GM18873 (cell line): ENCODE results near the gene ICE2.

ENCODE experiments used
- ATAC-seq: cut with Tn5 transposase; IDR thresholded peaks from one replicate; pipeline ENCODE4 v1.9.1; 2021; ENCODE audit warnings: mild to moderate bottlenecking, moderate library complexity, moderate number of reproducible peaks; ENCODE audit not compliant: unreplicated experiment, low FRiP score

Gene ICE2, protein sequence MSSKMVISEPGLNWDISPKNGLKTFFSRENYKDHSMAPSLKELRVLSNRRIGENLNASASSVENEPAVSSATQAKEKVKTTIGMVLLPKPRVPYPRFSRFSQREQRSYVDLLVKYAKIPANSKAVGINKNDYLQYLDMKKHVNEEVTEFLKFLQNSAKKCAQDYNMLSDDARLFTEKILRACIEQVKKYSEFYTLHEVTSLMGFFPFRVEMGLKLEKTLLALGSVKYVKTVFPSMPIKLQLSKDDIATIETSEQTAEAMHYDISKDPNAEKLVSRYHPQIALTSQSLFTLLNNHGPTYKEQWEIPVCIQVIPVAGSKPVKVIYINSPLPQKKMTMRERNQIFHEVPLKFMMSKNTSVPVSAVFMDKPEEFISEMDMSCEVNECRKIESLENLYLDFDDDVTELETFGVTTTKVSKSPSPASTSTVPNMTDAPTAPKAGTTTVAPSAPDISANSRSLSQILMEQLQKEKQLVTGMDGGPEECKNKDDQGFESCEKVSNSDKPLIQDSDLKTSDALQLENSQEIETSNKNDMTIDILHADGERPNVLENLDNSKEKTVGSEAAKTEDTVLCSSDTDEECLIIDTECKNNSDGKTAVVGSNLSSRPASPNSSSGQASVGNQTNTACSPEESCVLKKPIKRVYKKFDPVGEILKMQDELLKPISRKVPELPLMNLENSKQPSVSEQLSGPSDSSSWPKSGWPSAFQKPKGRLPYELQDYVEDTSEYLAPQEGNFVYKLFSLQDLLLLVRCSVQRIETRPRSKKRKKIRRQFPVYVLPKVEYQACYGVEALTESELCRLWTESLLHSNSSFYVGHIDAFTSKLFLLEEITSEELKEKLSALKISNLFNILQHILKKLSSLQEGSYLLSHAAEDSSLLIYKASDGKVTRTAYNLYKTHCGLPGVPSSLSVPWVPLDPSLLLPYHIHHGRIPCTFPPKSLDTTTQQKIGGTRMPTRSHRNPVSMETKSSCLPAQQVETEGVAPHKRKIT

DNA sequence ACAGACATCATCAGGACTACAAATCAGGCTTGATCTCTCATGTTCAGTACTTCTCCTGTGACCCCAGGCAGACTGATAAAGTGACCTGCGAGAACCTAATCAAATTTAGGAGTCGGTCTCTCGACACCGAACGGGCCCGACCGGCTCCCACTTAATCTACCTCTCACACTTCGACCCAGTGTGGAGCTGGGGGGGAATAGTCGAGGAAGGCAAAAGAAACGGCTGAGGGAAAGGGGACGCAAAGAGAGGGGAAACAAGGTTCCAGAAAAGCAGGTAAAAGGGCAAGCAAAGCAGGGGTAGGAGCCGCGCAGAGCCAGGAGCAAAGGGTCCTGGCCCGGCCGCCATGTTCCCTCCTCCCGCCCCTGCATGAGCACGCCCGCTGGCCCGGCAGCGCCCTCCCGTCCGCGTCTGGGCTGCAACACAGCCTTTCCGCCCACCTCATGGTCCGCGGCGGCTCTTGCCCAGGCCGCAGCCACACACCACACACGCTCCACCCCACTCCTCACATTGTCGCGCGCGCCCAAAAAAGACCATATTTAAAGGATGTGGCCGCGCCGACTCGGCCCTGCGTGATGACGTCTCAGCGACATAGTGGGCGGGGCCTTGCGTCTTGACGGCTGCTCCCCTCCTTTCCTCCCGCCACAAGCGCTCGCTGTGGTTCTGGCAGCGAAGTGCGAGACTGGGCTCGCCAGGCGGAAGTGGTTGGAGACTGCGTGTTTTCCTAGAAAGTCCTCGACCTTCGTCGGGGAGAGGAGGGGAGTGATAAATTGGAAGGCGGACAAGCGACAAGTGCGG lies at the start of gene ICE2:
TSS of gene ICE2 (minus strand) at position 577 of the 795 bp plus-strand sequence. CDS start 1,165 bp downstream, outside the sequence.
- peak; percentile 82 for ATAC-seq

DNA sequence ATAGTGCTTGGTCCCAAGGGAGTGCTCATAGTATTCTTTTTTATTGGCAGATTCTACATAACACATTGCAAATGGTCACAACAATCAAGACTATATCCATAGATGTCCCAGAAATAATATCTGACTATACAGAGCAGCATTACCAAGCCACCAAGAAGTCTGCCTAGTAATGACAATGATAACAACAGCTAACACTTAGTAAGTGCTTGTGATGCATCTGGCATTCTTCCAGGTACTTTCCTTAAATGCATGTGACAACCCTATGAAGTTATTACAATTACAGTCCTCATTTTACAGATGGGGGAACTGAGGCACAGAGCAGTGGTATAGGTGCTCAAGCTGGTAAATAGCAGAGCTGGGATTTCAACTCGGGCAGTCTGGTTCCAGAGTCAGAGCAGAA lies 49.6 kb upstream of the ICE2 start:
- ATAC-seq, result no peak

DNA sequence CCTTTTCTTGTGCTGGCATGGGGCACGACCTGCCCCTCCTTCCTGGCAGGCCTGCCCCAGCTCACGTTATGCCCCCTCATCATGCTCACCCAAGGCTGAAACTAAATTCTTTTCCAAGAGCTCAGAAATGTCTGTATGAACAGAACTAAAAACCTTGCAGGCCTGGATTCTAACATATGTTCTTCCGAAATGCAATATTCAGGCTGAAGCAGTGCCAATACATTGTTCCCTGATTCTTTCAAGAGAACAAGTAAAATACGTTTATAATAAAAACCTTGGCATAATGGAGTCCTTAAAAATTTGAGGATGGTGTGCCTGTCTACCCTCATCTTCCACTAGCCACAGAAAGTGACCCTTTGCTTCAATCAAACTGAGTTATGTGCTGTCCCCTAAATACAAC lies 48.5 kb upstream of the ICE2 start:
- no peak for ATAC-seq

DNA sequence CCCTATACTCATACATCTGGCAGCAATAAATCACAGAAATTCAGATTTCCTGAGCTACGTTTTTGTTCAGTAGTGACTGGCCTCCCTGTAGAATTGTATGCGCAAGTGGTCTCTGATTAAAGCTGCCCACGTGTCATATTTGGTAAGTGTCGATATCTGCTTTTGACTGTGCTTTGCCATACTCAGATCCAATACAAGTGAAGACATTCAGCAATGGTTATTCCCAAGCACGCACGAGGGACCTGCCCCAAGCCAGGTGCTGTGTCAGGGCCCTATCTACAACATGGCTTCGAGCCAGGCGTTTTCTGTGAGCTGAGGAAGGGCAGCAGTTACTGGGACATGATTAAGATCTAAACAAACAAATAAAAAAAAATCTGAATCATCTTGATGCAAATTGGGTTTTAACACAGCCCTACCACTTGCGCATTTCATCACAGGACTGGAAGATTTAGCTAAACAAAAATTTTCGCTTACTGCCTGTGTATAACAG lies 47.2 kb upstream of the ICE2 start:
- no peak for ATAC-seq

DNA sequence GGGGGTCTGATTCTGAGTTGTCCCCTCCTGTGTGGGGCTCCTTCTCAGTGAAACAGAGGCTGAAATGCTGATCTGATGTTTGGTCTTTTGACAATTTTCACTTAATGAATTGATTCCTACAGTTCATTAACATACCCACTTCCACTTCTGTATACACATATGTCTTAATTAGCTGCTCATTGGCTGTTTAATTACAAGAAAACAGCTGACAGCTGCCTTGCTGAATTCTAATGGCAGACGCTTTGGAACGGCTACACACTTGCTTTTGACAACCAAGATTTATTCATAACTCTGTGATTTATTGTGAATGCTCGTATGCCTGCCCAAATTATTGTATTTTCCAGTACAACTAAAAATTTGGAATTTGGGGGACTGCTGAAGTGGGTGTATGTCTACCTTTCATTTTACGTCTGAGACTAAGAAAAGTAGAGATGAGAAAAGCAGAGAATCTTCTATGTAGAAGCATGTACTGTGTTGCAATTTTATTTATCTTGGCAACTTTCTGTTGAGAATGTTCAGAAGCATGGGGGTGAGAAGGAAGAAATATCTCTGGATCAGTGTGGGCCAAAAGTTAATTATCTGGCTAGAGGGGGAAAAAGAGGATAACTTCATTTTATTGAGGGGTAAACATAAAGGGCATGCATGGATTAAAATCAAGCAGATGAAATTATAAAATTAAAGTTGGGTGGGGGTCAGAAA lies 46.5 kb upstream of the ICE2 start:
- no peak for ATAC-seq

DNA sequence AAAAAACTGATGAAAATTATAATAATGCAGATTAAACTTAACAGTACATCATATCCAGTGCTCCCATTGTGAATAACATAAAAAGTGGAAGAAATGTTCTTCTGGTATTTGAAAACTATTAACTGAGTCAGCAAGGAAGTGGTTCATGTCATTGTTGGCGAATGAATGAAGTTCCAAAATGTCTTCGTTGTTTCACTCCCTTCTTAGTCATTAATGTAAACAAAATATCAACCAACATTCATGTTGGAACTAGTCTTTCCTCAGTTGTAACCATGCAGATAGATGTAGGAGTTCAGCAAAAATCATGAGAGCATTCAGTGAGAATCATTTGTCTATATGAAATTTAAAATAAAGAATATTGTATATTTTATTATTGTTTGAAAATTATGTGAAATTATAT lies 44.1 kb upstream of the ICE2 start:
- ATAC-seq, result no peak

DNA sequence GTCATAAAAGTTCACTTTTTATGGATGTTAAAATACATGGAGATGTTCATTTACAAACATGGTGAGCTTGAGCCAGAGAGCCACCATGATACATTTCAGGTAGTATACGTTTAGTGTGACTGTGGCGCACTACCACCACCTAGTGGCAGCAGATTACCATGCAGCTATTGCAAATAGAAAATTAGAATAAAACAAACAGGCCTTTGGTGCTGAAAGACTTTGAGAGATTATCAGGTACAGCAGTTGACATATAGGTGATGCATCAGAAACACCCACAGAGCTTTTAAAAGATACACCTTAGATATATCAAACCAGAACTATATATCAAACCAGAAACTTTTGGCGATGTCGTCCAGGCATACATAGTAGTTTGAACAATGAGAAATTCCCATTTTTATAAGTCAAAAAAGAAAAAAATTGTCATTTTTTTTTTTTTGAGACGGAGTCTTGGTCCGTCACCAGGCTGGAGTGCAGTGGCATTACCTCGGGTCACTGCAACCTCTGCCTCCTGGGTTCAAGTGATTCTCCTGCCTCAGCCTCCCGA lies 42.0 kb upstream of the ICE2 start:
- ATAC-seq, result no peak

DNA sequence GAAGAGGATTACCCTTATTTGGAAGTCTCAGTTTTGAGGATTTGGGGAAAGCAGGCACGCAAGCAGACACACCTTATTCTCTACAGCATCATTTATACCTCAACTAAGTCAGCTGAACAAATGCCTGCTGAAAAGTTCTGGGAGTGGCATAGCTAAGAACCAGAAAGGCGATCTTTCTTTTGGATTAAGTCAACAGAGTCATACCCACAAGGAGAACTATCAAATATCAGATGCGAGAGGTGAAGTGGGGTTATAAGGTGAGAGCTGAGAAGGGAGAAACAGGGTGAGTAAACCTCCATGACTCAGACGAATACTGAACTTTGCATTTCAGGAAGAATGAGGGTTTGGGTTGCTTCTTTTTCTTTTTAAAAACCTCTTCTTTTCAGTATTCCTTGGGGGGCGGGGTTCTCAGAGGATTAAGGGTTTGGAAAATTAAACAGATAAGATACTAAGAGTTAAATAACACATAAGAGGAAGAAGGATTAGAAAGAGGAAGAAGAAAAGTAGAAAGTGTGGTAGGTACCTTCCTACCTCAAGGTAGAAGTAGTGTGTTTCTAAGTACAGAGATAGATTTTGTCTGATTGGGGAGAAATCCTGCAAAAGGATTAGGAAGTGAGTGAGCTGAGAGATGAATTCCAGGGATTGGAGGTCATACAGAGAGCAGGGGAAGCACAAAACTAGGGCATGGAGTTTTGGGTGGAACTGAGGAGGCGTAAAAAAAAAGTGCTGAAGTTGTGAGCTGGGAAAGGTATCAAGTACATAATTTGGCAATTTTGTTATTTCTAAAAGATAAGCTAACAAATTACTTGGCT lies 41.3 kb upstream of the ICE2 start:
- ATAC-seq, result no peak

DNA sequence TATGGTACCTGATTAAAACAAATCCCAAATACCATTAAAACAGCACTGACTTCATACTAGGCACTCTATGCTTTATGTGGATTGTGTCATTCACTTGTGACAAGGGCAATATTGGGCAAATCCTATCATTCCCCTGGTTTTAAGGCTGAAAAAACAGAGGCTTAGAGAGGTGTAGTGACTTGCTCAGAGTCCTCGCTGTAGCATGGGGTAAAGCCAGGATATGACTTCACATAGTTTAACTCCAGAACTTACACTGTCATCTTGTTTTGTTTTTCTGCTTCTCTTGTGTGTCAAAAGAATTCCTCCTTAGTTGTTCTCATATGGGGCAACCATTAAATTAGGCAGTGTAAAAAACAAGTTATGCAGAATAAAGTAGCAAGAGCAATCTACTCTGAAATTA lies 40.3 kb upstream of the ICE2 start:
- no peak for ATAC-seq

DNA sequence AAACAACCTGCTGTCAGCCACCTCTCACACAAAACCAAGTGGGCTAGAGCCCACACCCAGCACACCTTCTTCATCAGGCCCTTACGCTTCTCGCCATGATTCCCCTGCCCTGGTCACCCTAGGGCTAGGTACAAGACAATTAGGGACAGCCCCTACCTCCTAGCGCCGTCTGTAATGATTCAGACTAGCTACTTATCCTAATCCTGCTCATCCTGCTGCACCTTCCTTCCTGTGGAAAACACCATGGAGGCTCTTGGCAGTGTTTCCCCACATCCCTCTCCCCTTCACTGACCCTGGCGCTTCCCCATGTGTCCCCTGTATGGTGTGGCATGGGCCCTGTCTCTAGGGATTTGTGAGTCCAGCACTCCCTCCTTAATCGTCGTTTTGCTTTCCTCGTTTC lies 39.6 kb upstream of the ICE2 start:
- ATAC-seq, result no peak

DNA sequence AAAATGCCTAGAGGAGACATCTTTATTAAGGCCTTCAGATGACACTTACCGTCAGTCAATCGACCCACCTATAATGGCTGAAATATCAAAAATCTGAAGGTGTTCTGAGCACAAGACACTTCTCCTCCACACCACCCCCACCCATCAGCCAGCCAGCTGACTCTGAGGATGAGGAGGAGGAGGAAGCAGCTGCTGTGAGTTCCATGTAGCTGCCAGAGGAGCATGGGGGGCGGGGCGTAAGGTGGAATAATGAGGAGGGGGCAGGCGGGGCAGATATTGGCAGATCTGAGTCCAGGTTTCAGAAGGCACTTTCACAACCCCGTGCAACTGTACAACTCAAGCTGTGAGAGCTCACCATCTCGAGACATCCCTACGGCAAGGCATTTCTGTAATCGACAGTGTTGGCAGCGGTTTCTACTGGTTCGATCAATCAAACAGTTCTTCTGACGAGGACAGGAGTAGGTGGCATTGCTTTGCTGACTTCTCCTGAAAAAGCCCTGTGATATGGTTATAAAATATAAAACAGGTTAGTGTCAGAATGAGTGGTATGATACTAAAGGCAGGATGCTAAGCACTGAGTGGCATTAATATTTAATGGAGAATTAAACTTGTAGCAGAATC lies 35.4 kb upstream of the ICE2 start:
- ATAC-seq, result no peak

DNA sequence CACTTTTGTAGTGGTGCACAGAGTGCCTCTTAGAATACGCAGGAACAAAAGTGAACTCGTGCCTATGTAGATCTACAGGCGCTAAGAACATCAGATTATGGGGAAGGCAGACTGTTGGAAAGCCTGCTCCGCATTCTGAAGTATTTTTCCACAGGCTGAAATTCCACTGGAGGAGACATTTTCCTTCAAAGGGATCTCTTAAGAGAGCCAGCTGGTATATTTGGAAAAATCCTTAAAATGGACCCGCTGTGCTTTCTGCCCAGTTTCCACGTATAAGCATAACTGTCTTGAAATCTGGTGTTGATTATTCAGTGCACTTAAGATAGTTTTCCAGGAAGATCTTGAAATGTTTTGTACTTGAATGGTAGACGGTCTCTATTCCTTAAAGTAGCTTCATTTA lies 34.7 kb upstream of the ICE2 start:
- ATAC-seq, result no peak

DNA sequence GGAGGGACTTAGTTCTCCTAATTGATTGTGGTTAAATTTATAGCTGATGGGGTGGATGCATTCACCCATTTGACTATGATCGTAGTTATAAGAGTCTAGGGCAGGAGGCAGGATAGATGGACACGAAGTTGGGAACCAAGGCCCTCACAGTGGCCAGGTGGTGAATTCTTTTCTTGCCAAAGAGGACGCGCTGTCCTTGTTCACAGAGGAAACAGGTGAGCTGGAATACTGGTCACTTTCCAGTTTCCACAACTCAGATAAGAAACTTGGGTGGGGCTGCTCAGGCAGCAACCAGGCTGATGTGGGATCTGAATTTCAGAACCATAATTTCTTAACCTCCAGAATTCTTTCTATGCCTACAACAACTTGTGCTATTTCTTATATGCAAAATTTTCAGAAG lies 34.0 kb upstream of the ICE2 start:
- ATAC-seq, result no peak

DNA sequence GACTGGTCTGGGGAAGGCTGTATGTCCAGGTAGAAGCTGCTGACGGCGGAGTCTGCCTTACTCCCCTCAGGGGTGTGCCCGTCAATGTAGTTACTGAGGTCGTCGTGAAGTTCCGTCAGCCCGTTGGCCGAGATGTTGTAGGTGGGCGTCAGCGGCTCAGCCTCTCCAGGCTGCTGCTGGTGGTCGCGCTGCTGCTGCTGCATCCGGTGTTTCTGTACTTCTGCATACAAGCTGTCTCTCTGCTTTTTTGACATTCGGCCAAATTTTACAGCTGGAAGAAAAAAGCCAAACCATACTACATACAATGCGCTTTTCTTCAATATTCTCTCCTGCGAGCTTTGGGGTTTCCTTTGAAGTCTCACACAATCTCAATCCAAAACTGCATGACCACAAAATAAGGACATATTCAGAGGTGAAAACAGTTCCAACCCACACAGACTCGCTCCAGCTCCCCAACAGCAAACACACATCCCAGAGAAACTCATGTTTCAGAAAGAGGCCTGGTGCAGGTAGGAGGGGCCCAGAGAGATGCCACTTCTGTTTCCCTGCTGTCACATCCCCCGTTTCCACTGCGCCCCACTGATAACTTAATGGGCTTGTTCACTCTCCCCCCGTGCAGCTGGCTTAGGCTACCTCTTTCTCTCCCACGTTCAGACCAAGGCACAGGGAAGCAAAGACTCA lies 32.5 kb upstream of the ICE2 start:
- no peak for ATAC-seq

DNA sequence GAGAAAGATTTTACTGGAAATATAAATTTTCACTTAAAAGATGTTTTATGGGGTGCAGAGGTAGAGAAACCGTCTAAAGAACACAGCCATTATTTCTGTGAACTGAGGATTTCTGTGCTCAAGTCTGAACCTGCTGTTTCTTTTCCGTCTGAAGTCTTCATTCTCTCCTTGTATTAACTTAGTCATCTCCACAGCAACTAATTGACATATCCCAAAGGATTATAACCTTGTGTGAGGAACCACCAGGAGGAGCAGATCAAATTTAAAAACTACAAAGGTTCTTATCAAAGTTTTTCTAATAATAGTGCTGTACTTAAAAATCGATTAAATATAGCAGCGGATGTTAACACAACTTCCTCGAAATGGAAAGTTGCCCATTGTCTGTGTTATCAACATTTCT lies 31.1 kb upstream of the ICE2 start:
- no peak for ATAC-seq

DNA sequence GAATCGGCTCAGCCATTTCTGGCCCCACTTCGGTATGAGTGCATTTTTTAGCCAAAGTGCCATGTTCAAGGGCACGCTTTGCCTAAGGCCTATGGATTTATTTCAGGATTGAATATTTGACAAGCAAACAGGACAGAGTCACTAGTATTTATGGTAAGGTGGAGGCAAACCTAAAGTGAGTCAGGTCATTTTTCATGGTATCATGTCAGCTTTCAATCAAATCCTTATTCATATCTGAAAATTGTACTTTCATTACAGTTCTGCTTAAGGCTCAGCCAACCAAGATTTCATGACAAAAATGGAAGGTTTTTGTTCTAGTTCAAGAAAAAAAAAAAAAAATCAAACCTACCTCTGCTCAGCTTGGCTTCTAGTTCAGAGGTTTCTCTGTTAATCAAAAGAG lies 30.5 kb upstream of the ICE2 start:
- ATAC-seq, result no peak

DNA sequence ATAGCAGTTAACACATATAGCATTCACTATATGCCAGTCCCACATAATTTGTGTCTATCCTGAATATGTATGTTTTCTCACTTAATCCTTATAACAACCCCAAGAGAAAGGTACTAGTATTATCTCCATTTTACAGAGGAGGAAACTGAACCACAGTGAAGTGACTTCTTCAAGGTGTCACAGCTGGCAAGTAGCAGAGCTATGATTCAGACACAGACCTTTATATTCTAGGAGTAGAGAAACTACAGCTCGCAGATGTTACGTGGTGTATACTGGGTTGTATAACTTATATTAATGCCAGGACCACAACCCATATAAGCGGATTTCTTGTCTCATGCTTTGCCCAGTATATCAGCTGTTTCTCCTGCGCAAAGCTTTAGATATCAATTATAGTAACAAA lies 29.5 kb upstream of the ICE2 start:
- no peak for ATAC-seq
